ENCODE data around the gene ZNF423.
A peak's percentile ranks its signal among the peaks of the same experiment; 100 is the strongest.

Gene ZNF423

GRCh38 chr16:49663081-49664065, 192.5 kb downstream of the ZNF423 start:
- peak; percentile 67 for DNase-seq (ENCODE audit: low spot score)

DNA sequence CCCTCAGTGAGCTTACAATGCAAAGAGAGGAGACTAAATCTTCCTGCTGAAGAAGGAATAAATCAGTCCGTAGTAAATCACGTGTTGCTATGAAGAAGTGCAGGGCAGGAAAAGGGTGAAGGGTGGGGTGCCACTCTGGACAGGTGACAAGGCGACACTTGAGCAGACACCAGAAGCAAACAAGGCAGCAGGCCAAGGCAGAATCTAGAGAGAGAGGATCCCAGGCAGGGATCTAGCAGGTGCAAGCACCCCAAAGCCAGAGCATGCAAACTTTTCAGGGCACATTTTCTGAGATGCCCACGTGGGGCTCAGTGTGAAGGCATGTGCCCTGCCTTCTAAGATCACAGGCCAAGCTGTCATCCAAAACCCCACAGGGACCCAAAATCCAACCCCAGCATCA, 193.3 kb downstream of the ZNF423 start:
- no peak for DNase-seq (ENCODE audit: low spot score)

- no peak for DNase-seq (ENCODE audit: low spot score)
Measured at GRCh38 chr16:49661465-49662187, 194.3 kb downstream of the ZNF423 start.

- no peak for DNase-seq (ENCODE audit: low spot score)
Measured at GRCh38 chr16:49660626-49661025, 195.3 kb downstream of the ZNF423 start.

DNA sequence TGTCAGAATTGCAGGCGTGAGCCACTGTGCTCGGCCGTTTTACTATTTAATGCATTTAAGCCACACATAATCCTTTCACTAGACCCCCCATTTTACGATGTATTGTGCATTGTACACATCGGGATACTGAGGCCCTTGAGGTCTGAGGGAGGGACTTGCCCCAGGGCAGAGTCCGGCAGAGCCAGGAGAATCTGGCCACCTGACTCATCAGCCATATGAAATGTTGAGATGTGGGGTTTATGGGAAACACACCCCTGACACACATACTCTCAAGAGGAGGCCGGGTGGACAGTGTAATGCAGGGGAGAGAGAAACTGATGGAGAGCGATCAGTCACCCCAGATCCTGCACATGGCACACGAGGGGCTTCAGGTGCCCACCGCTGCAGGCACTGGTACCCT, 196.6 kb downstream of the ZNF423 start:
- DNase-seq (ENCODE audit: low spot score) = no peak

DNA sequence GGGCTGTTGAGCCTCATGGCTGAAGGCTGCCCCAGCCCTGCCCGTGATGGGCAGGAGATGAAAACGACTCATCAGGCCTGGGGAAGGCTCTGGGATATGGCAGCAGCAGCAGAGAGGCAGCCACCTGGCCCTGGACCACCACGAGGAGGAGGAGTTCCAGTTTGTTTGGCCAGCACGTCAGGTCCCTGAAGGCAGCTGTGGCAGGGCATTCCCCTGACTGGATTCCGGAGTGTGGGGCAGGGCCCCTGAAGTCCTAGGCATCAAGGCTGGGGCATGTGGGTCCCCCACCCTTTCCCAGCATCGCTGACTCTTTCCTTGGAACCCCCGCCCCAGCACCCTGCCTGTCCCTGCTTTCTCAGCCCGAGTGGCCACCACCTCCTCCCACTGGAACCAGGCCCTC, 197.4 kb downstream of the ZNF423 start:
- DNase-seq (ENCODE audit: low spot score) = no peak

DNA sequence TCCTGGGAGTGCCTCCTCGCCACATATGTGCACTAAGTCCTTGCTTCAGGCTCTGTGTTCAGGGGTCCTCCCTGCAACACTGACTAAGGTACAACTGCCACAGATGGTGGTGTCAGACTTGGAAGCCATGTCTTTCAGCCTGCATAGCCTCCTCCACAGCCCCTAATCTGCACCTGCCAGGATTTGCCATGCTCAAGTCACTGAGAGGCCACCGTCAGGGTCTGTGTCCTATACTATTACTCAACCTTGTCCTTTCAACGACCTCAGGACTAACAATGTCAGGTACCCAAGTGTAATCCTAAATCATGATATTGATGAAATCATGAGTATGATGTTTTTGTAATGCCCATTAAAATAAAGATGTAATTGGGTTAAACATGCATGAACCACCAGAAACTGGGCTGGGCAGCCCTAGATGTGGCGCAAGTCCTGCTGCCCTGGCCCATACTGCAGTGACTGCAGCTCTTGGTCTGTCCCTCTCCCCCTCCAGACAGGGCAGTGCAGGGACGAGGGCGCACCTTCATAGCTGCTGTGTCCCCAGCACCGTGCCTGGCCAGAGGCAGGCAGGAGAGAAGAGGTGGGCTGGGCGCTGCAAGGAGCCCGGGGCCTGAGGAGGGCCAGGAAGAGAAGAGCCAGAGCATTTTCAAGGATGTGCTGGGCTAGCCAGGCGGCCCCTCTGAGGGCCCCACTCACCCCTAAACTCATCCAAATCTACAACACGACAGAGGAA, 198.0 kb downstream of the ZNF423 start:
- DNase-seq (ENCODE audit: low spot score) = no peak

DNA sequence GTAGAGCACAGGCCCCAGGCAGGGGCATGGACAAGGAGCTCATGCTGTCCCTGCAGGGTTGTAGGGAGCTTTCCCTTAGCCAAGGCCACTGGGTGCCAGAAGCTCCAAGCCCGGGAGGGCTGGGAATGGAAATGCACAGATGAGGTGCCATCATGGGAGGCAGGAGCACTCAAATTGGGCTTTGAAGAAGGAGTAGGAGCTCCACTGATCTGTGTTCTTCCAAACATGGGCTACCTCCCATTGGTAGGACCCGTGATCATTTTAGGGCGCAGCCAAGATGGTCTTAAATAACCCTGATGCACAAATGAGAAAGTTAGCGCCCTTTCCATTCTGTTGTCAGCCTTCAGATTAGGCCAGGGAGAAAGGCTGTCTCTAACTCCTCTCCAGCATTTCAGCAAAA, 201.5 kb downstream of the ZNF423 start:
- no peak for DNase-seq (ENCODE audit: low spot score)

GRCh38 chr16:49653577-49653976, 202.3 kb downstream of the ZNF423 start:
- DNase-seq (ENCODE audit: low spot score) = no peak

GRCh38 chr16:49653173-49653570, 202.7 kb downstream of the ZNF423 start:
- DNase-seq (ENCODE audit: low spot score) = no peak

GRCh38 chr16:49652456-49653172, 203.3 kb downstream of the ZNF423 start:
- DNase-seq (ENCODE audit: low spot score) = no peak

- no peak for DNase-seq (ENCODE audit: low spot score)
Measured at GRCh38 chr16:49651996-49652395, 203.9 kb downstream of the ZNF423 start.

GRCh38 chr16:49651226-49651625, 204.7 kb downstream of the ZNF423 start:
- no peak for DNase-seq (ENCODE audit: low spot score)

DNA sequence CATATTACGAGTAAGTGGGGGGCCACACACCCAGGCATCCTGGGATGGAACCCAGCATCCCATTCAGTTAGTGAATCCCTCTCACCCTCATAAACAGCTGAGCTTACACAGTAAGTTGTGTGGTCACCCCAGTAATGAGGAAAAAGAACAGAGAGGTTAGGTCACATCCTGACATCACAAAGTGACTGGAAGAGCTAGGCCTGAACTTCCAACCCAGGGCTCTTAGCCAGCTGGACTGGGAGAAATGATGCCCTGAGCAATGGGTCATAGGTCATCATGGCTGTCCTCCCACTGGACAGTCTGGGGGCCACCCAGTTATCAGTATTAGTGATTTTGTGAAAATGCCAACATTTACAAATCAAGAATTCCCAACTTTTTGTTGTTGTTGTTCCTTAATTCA, 205.3 kb downstream of the ZNF423 start:
- no peak for DNase-seq (ENCODE audit: low spot score)

DNA sequence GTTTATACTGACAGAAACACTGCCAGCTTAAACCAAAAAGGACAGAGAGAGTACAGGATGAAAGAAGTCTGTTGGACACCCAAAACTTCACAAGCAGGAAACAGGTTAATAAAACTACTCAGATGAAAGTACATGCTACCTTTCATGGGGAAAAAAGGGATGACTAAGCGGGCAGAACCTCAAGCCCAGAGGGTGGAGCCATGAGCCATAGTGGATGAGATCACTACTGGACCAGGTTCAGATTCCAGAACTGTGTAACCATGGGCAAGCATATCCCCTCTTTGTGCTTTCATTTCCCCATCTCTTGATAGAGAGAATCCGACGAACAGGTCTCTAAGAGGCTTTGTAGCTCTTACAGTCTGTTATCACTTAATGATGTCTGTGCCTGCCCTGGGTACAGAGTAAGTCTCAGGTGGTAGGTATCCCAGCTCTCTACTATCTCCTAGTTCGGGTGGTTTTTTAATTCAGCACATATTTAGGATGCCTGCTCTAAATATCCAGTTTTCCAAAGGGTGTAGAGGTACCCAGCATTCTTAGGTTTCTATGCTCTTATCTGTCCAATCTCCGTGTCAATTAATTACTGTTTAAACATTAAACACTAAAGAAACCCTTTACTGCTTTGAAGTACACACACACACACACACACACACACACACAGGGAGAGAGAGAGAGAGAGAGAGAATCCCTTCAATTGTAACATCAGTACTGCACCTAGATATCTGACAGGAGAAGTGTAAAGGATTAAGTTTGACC, 206.7 kb downstream of the ZNF423 start:
- DNase-seq (ENCODE audit: low spot score) = no peak

GRCh38 chr16:49647673-49648072, 208.2 kb downstream of the ZNF423 start:
- no peak for DNase-seq (ENCODE audit: low spot score)

DNA sequence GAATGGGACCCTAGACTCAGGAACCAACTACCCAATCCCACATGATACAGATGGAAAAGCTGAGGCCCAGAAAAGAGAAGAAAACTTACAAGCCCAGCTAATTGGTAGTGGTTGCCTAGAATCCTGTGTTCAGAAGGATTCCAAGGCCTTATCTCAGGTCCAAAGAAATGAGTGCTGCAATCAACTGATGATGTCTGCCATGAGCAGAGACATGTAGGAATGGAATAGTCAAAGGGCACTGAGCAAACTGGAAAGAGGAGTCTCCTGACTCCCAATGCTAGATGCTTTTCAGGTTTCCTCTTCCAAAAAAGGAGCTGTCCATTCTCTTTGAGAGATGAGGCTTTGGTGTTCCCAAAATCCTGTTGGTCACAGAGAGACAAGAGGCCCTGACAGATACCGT, 210.6 kb downstream of the ZNF423 start:
- DNase-seq (ENCODE audit: low spot score) = no peak

DNA sequence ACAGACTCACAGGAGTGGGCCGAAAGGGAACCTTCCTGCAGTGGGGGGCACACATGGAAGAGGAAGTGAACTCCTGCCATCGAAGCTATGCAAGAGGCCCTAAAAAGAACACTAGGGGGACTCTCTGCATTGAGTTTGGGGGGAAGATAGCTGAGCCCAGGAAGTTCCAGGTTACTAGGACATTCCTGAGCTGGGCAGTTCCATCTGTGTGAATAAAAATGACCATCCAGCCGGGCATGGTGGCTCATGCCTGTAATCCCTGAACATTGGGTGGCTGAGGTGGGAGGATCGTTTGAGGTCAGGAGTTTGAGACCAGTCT, 211.8 kb downstream of the ZNF423 start:
- DNase-seq (ENCODE audit: low spot score) = peak; percentile 63

DNA sequence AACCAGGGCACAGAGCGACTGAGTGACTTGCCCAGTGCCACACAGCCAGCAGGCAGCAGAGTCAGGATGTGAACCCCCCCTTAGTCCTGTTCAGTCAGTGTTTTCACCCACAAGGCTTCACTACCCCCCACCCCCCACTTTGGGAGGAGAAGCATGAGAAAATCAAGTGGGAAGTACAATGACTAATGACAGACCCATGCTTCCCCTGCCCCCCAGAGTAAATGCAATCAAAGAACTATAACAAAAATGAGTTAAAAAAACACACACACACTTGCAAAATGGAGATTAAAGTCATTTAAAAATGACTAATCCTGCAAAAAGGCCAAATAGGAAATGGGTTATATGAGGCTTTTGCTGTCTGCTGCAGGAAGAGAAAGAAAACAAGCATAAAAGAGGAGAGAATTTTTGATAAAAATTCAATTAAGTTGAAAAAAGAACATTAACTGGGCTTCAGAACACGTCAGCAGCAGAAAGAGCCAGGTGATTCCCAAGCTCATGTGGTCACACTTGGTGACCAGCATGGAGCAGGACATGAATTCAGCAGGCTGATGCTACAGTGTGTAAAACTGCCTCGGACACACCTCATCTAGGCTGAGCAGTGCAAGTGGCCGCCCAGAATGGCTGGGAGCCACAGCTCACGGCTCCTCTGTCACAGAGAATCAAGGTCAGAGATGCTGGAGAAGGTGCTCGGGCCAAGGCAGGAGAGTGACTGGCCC, 212.3 kb downstream of the ZNF423 start:
- peak; percentile 93 for DNase-seq (ENCODE audit: low spot score)

DNA sequence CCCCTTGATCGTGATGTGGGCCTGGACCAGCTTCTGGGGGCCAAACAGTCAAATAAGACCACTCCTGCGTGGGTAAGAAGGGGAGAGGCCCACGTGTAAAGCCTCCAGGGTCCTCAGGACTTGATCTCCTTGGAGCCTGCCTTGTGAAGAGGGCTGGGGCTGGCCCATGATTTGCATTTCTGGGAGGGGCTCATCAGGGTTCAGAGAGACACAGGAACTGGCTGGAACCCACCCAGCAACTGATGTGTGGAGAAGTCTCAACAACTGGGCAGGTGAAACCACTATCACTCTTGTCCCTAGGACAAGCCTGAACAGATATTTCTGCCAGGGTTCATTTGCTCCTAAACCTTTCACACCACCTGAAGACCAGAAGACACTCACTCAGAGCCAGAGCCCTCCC, 214.7 kb downstream of the ZNF423 start:
- no peak for DNase-seq (ENCODE audit: low spot score)

GRCh38 chr16:49640581-49640980, 215.3 kb downstream of the ZNF423 start:
- DNase-seq (ENCODE audit: low spot score) = no peak
